NCI-H510A (cell line): ENCODE measurements around the gene ELP5.
"Not testable (repeated sequence)": the region's sequence is repeated elsewhere in the genome, so short reads cannot be mapped to it uniquely, and the experiment has no call there.

Experiments used
- DNase-seq: peaks from one replicate; lab custom pipeline; 2025; lab: John Stamatoyannopoulos, UW

Gene ELP5

DNA sequence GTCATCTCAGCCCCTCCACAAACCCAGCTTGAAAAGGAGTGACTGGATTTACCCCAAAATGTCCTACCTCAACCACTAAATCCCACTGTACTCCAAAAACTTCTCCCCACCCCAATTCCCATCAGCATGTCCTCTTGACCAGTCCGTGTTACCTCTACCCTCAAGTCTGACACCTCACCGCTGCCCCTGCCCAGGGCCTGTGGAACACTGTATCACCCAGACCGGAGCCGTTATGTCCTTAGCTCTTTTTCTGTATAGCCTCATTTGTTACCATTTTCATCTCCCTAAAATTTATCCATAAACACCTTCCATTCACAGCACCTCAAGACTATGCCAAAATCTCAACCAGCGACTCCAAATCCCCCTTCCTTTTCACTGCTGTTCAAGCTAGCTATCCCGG lies 15.2 kb upstream of the ELP5 start:
- no peak for DNase-seq

DNA sequence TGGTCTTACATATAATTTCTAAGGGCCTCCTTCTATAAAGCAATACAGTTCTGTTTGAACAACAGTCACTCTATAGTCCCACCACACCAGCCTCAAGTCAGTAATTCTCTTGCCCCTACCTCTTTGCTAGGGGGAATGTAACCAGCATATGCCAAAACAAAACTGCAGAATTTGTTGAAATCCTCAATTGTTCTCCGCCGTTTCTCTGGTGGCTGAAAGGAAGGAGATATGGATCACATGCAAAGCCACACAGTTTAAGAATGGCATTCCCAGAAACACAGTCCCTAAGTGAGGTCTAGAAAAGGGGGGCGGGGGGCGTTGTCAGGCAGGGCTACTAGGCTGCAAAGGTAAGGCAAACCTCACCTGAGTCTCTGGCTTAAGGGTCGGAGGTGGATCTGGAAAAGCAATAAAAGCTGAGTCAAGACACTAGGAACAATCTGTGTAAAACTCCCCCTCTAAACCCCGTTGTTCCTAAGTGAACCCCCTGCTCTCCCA lies 14.7 kb upstream of the ELP5 start:
- DNase-seq = no peak

GRCh38 chr17:7237761-7238419 lies 14.1 kb upstream of the ELP5 start:
- DNase-seq = peak; percentile 70

- DNase-seq = peak; percentile 17
Observed at GRCh38 chr17:7238420-7239090, 13.5 kb upstream of the ELP5 start.

GRCh38 chr17:7239091-7240027 lies 12.7 kb upstream of the ELP5 start, which contains the start of gene PHF23:
Gene PHF23, minus strand, starts transcription at chr17:7239457. Its CDS starts 178 bp downstream, at chr17:7239279.
- peak; percentile 98 for DNase-seq

- DNase-seq = no peak
Observed at GRCh38 chr17:7240375-7240774, 11.6 kb upstream of the ELP5 start.

DNA sequence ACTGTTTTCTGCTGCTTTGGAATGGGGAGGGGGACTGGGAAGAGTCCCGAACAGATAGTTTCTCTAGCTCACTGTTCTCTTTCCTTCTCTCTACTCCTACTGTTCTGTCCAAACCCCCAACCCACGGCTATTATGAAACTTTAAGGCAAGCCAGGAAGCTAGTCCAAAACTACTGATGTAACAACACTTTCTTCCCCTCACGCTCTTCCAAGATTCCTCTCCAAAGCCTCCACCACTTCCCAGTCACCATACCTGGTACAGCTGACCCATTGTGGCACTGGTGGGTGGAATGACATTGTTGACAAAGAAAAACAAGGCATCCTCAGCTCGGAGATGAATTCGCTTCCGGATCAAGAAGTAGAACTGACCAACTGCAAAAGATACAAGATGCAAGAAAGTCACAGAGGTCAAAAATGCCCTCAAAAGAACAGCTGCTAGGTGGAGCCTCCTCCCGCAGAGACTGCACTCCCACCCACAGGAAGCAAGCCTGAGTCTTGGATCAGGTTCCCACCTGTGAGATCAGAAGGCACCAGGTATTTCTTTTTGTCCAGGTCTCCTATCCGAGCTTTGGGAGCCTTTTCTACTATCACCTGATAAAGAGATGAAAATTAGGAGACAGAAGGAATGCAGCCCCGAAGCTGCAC lies 10.8 kb upstream of the ELP5 start:
- DNase-seq = no peak

GRCh38 chr17:7241783-7242716 lies 10.0 kb upstream of the ELP5 start, which contains the start of gene GABARAP:
Gene GABARAP, minus strand, starts transcription at chr17:7242449. Its CDS starts 119 bp downstream, at chr17:7242330.
- peak; percentile 77 for DNase-seq

DNA sequence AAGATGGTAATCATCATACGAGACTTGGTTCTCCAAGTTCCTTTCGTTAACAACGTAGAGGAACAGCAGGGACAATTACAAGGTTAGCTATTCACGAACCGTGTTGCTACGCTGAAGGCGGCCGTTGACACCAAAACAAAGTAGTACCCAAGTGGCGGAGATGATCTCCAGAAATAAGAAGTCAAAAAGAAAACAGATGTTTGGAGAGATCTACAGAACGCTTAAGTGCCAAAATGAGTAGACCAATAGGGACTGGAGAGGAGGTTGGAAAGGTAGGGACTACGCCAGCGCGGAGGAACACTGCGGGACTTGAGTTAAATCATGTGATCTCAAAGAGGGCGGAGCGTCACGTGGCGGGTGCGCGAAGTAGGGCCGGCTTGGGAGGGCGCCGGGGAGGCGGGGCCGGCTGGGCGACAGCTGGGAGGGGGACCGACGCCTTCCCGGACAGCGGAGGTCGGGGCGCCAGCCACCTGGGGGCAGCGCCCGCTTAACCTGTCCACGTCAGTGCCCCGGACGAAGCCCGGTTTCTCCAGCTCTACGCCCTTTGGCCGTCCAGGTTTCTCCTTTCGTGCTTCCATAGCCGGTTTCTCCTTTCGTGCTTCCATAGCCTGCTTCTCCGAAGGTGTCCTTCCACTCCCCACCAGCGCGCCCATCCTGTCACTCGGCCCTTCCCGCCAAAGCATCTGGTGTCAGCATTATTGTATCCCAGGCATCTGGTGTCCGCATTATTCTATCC lies 9.1 kb upstream of the ELP5 start:
- peak; percentile 94 for DNase-seq

DNA sequence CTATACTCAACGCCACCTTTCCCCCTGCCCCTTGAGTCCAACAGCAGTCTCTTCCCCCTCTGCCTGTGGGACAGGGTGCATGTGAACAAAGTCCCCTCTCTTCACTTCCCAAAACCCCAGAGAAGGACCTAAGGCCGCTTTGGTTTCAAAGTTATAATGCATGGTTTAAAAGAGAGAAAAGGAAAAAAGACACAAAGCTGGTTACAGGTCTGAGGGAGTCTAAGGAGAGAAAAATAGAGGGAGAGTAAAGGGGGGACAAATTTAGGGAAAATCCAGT lies 8.6 kb upstream of the ELP5 start:
- DNase-seq = no peak

DNA sequence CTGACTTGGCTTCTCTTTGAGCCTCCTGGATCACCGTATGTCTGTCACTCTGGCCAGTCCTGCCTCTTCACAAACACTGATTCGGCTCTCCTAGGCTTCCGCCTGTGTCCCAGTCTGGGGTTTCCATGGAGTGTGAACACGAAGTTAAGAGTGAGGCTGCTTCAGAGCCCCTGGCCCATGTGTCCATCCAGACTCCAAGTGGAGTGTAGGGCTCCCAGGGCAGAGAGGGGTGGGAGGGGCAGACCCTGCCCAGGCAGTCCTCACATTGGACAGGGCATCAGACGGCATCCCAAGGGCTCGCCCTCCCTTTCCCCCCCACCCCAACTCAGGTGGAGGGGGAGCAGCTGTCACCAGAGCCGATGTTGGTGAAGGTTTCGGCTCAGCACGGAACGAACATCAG lies 8.2 kb upstream of the ELP5 start:
- not testable (repeated sequence) for DNase-seq

- no peak for DNase-seq
Observed at GRCh38 chr17:7246779-7247178, 5.2 kb upstream of the ELP5 start.

DNA sequence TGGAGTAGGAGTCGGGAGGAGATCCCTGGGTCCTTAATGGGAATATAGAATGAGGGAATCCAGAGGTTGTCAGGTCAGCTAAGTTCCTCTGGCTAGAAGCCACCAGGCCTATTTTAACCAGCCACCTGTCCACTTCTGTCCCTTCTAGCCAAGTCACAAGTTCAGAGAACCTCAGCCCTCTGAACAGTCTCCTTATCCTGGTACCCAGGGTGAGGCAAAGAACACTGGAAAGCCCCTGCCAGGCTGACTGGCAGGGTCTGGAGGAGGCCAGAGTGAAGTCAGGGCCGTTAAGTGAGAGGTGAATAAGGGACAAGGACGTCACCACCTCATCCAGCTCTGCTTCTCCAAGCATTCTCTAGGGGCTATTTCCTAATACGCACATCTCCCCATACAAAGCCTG lies 3.2 kb upstream of the ELP5 start:
- no peak for DNase-seq

DNA sequence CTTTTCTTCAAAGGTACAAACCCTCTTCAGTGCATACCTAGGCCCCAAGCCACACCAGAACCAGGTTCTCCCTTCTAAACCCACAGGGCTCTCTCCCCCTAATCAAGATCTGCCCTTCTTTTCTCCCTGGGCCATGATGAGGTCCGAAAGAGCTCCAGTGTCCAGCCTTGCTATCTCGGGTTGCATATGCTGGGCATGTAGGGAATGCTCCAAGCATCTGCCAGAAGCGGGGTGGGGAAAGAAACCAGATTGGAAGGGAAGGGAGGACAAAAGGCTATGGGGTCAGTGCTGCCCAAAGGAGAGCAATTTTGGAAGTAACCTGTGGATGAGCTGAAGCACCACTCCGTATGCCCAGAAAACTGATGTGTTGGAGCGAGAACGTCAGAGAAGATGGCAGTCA lies 2.8 kb upstream of the ELP5 start:
- DNase-seq = no peak

DNA sequence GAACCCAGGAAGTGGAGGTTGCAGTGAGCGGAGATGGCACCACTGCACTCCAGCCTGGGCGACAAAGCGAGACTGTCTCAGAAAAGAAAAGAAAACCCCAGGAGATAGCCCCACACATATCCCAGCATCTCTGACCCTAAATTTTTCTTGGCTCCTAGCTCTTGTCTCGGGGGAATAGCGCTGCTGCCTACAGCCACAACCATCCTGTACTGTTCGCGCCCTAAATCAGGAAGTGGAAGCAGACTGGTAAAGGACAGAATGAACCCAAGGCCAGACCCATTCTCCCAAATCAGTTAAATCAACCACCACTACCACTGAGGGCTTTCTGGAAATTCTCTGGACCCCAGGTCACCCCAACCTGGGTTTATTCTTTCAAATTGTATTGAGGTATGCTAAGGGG lies 2.2 kb upstream of the ELP5 start:
- DNase-seq = no peak

GRCh38 chr17:7250695-7251627 lies 1.1 kb upstream of the ELP5 start:
- DNase-seq = no peak

- DNase-seq = peak; percentile 94
Observed at GRCh38 chr17:7251661-7252175, 297 bp upstream of the ELP5 start, which contains the start of gene CTDNEP1. Gene CTDNEP1, minus strand, starts transcription at chr17:7251734. Its CDS starts 438 bp downstream, at chr17:7251296.

DNA sequence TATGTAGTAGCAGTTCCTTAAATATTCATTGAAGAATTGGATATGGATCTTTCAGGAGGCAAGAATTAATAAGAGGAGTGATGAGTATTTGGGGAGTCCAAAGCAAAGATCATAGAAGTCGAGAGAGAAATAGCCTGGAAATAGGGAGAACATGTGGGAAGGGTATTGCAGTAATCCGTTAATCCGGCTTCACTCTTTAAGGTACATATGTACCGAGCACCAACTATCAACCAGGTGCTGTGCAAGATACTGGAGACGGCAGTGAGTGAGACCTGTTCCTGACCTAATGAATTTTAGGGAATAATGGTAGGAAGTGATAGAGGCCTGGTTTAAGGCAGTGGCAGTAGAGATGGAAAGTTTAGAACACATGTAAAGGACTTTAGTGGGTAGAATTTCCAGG lies 1.1 kb downstream of the ELP5 start:
- DNase-seq = no peak

DNA sequence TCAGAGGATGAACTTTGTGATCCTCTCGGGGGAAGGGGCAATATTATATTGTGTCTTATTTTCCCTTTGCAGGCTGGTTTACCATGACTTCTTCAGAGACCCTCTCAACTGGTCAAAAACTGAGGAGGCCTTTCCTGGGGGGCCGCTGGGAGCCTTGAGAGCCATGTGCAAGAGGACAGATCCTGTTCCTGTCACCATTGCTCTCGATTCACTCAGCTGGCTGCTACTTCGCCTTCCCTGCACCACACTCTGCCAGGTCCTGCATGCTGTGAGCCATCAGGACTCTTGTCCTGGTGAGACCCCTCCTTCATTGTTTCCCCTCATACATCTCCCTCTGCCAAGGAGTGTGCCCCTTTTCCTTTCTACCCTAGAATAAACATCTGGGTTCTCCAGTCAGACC lies 2.5 kb downstream of the ELP5 start:
- no peak for DNase-seq
